WI38 (cell line): ENCODE results near the gene PPP6R1.

Source experiments
- H3K4me3 ChIP-seq: 2 replicates; pipeline ENCODE4 v1.5.1; 2011; ENCODE audit warnings: low read depth, mild to moderate bottlenecking, control low read depth, low read length
- CTCF ChIP-seq: IDR thresholded peaks from 2 replicates; pipeline ENCODE4 v1.5.1; 2012; ENCODE audit warnings: low read depth, mild to moderate bottlenecking, control low read depth, low read length

PPP6R1 gene

GRCh38 chr19:55279340-55279739 is 20.5 kb upstream of the PPP6R1 start:
- peak overlapping the region; percentile 88 for H3K4me3 ChIP-seq

DNA sequence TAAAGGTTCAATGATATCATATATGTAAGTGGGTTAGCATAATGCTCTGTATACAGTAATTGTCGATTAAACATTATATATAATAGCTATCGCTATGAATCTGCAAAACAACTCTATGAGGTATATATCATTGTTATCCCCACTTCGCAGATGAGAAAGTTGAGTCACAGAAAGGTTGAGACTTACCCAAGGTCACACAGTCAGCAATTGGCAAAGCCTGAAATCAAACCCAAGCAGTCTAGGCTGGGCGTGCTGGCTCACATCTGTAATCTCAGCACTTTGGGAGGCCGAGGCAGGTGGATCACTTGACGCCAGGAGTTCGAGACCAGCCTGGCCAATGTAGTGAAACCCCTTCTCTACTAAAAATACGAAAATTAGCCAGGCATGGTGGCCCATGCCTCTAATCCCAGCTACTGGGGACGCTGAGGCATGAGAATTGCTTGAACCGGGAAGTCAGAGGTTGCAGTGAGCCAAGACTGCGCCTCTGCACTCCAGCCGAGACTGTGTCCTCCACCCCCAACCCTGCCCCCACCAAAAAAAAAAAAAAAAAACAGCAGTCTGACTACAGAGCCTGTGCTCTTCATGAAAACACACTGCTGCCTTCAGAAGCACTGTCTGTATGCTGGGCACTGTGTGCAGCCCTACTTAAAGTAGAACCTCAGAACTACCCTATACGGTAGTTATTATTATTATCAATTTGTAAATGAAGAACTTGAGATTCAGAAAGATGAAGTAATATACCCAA is 19.7 kb upstream of the PPP6R1 start:
- H3K4me3 ChIP-seq = peak overlapping the region; percentile 88; the same call in 1 of the 2 replicates

More at GRCh38 chr19:55279340-55279739, 20.5 kb upstream of the PPP6R1 start:
- no peak for TF ChIP-seq CTCF

GRCh38 chr19:55277494-55277893 is 18.7 kb upstream of the PPP6R1 start:
- no peak for TF ChIP-seq CTCF
- no peak overlapping the region for H3K4me3 ChIP-seq

More for the DNA sequence above, 19.7 kb upstream of the PPP6R1 start:
- TF ChIP-seq CTCF = no peak

DNA sequence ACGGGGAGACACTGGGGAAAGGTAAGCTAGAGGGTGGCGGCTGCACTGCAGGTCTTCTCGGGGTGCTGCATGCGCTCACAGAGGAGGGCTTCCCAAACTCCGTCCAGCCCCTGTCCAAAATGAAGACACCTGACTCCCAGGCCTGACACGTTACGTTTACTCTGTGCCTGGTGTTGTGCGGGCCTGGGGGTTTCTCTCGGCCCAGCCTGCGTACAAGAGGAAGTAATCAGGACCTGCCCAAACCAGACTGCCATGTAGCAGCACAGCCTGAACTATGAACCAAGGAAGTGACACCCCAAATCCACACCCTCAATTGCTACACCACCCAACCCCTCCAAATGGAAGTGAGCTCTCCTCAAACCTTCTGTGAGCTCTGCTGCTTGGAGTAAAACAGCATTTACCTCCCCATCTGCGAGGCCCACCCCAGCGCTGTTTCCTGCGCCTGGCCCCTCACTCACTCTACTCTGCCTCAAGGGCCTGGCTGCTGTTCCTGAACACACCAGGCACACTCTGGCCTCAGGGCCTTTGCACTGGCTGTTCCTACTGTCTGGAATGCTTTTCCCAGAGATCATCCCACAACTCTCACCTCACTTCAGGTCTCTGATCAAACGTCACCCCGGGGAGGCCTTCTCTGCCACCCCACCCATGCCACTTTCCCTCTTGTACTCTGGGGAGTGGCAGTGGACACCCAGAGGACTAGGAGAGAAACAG is 18.1 kb upstream of the PPP6R1 start:
- no peak for TF ChIP-seq CTCF
- no peak overlapping the region for H3K4me3 ChIP-seq

GRCh38 chr19:55275851-55276719 is 17.3 kb upstream of the PPP6R1 start:
- no peak overlapping the region for H3K4me3 ChIP-seq
- TF ChIP-seq CTCF = no peak

GRCh38 chr19:55273978-55274707 is 15.3 kb upstream of the PPP6R1 start:
- no peak for TF ChIP-seq CTCF

More at GRCh38 chr19:55273978-55274707, 15.3 kb upstream of the PPP6R1 start:
- H3K4me3 ChIP-seq = no peak overlapping the region
